Measurements from ENCODE around the gene FAM181A.

Gene FAM181A

GRCh38 chr14:93952829-93953228, 25.7 kb downstream of the FAM181A start:
- DNase-seq: no peak

DNA sequence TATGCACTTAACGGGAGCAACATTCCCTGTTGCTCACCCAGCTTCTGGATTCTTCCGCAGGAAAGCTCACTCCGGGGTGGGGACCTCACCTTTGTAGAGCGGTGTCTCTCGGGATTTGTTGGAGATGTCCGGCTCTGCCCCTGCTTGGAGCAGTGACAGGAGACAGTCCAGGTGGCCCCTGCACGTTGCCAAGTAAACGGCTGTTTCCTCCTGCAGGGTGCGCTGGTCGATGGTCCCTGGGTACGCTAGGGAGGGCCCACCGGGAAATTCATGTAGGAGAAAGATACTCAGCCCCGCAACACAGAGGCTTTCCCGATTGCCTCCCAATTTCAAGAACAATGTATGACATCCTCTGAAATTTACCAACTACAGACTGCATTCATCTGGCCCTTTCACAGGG, 26.1 kb downstream of the FAM181A start:
- DNase-seq: no peak

DNA sequence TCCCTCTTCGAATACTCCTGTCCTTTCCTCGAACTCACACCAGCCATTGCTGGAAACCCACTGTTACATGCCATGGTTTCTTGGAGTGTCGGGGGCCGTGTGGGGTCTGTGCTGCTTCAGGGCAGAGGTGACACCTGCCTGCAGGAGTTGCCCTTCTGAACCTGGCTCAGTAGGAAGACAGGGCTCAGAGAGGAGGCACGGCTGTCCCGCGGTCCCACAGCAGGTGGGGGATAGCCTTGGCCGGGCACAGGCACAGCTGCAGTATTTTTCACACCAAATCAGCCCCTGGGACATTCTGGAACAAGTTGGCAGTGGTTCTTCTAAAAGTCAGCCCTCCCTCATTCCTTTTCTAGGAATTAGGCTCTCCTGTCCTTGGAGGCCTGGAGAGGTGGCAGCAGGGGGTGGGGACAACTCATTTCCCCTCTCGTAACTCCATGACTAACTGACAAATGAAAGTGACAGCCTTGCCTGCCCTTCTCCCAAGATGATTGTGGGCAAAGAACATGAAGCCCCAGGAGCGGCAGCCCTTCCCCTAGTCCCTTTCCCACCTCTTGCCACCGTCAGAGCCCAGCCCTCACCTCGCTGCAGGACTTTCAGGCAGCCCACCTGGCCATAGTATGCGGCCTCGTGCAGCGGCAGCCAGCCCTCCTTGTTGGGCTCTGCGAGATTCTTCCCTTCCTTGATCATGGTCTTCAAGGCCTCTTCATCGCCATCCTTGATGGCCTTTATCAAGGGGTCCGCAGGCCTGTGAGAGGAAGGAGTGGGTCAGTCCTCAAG, 26.8 kb downstream of the FAM181A start:
- no peak for DNase-seq

DNA sequence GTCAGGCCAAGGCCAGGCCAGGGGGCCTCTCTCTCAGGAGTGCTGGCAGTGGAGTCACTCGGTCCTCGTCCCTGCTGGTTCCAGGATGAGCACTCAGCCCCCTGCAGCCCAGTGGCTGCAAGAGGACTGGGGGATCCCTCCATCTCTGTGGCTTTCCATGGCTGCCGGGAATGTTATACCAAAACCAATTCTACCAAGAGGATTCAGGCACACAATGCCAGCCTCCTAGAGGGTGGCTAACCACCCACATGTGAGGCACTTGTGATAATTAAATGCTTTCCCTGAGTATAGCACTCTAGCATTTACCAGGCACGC, 27.3 kb downstream of the FAM181A start:
- no peak for DNase-seq

GRCh38 chr14:93954900-93955849, 28.0 kb downstream of the FAM181A start:
- peak; percentile 67 for DNase-seq

GRCh38 chr14:93955850-93956481, 28.8 kb downstream of the FAM181A start:
- no peak for DNase-seq

GRCh38 chr14:93956514-93957332, 29.6 kb downstream of the FAM181A start:
- DNase-seq: no peak

DNA sequence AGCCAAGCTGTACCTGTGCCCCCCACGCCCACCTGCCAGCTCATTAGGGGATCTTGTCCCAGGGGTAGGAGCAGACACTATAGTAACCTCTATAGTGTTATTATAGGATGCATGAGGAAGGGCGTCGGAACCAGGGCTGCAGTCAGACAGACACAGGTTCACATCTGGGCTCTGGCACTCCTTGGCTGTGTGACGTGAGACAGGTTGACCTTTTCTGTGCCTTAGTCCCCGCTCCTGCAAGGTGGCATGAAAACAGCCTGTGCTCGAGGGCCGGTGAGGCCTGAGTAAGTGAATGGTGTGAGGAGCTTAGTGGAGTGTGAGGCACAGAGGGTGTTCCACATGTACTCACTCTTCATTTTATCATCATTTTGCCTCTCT, 30.2 kb downstream of the FAM181A start:
- no peak for DNase-seq

DNA sequence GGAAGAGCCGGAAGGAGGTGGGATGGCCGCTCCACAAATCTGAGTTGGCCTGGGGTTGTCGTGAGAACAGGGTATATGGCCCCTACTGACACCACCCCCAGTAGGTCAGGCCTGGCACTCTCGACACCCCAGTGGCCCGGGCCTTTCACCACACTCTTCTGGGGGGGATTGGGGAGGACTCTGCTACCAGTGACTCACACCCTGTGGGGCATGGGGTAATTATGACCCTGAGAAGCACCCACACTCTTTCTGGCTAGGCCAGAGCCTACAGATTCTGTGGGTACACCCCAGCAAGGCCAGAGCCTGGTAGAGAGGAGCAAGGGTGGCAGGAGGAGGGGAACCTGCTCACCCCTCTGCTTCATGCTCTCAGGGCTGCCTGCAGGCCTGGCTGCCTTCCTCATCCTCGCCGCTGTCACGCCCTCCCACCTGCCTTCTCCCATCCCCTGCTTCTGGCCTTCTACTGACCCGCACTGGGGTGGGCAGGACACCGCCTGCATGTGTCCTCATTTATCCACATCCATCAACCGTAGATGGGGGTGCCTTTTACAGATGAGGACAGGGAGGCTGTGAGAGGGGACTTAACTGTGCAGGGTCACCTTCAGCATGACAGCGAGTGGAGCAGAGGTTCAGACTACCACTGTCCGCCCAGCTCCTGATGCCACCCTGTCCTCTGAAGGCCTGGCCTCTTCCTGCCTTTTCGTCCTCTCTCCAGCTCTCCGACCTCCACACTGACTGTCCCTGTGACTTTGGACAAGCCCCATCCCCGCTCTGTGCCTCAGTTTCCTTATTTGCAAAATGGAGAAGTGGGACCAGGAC, 30.8 kb downstream of the FAM181A start:
- no peak for DNase-seq

DNA sequence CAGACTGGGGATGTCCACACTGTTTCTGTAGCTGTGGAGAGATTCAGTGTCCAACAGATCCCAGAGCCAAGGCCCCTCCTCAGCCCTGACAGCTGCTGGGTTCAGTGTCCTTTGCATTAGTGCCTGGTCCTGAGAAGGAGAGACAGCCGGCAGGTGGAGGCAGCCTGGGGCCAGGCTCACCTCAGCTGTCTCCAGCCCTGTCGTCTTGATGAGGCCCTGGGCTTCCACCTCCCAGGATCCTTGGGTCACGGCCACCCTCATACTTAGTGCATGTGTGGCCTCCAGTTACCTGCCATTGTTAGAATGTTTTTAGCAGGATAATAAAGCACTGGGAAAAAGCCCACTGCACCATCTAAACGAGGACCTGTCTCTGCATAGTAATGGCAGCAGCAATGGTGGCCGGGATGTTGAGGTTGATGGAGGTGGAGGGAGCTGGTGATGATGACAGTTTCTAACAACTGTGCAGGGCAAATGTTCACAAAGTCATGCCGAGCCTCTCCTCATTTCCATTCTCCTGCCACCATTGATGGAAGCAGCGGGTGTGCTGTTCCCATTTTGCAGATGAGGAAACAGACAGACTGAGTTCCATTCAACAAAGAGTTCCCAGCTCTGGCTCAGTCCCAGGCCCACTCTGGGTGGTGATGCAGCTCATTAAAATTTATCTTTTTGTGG, 31.6 kb downstream of the FAM181A start:
- DNase-seq: no peak

- DNase-seq: peak; percentile 96
Observed at GRCh38 chr14:93959239-93960107, 32.3 kb downstream of the FAM181A start.

GRCh38 chr14:93960108-93960475, 32.9 kb downstream of the FAM181A start:
- DNase-seq: no peak

GRCh38 chr14:93960774-93961438, 33.8 kb downstream of the FAM181A start:
- no peak for DNase-seq

GRCh38 chr14:93961620-93962019, 34.5 kb downstream of the FAM181A start:
- no peak for DNase-seq

GRCh38 chr14:93962701-93963601, 35.8 kb downstream of the FAM181A start:
- peak; percentile 69 for DNase-seq

DNA sequence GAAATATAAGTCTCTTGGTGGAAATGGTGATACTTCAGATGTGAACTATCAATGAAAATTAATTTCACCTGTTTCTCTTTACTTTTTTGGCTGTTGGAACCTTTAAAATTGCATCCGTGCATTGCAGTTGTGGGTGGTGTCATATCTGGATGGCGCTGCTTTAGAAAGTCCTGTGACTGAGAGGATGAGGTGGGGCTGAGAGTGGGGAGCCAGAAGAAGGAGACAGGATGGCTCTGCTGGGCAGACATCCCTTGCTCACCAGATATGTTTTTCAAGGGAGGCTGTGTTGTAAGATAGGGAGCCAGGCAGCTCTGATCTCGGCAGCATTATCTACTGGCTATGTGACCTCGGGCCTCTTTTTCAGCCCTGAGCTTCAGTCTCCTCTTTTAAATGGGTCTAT, 36.5 kb downstream of the FAM181A start:
- no peak for DNase-seq

DNA sequence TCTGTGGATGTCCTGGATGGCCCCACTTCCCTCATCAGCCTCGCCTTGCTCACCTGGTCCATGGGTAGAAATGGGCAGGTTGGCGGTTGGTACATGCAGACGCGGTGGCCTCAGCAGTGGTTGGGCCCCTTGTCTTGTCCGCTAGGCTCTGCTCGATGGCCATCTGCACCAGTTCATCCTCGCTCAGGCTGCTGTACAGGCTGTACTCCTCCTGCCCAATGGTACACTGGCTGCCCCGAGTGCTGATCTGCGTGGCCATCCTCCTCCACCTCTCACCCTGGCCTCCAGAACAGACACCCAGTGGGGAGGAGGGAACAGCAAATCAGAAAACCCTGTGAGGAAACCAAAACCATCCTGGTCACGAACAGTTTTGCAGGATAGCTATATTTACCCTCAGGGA, 37.1 kb downstream of the FAM181A start:
- DNase-seq: no peak

DNA sequence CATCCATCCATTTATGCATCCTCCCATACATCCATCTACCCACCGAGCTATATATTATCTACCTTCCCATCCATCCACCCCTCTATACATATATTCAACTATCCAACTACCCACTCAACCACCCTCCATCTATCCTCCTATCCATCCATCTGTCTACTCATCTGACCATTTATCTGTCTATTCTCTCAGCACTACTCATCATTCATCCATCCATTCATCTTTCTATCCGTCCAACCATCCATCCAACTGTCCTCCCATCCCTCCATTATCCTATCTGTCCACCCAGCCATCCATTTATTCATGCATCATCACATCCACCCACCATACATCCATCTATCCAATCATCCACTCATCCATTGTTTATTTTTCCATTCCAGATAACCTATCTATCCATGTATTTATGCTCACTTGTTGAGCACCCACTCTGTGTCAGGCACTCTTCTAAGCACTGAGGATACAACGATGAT, 37.7 kb downstream of the FAM181A start:
- DNase-seq: no peak

All from CD4-positive, alpha-beta T cell treated with Interleukin-4 for 4 hours (primary cell).